GM19099 (cell line): ENCODE data around the gene ASCC1.

Experiments
- POLR2A ChIP-seq: IDR thresholded peaks from 3 replicates; pipeline ENCODE4 v1.6.1; 2011; ENCODE audit warnings: low read depth; ENCODE audit not compliant: insufficient read length; ENCODE audit errors: extremely low read depth

ASCC1 gene

GRCh38 chr10:72122221-72122620 lies 93.9 kb downstream of the ASCC1 start:
- TF ChIP-seq POLR2A, result no peak

- no peak for TF ChIP-seq POLR2A
Observed at GRCh38 chr10:72121389-72121788, 94.7 kb downstream of the ASCC1 start.

GRCh38 chr10:72116372-72116771 lies 99.7 kb downstream of the ASCC1 start:
- no peak for TF ChIP-seq POLR2A

GRCh38 chr10:72114706-72115450 lies 101.2 kb downstream of the ASCC1 start:
- no peak for TF ChIP-seq POLR2A

- no peak for TF ChIP-seq POLR2A
Observed at GRCh38 chr10:72110673-72111401, 105.2 kb downstream of the ASCC1 start.

- TF ChIP-seq POLR2A, result no peak
Observed at GRCh38 chr10:72109636-72110157, 106.4 kb downstream of the ASCC1 start.

- no peak for TF ChIP-seq POLR2A
Observed at GRCh38 chr10:72108830-72109635, 107.0 kb downstream of the ASCC1 start.

GRCh38 chr10:72107325-72108003 lies 108.6 kb downstream of the ASCC1 start:
- TF ChIP-seq POLR2A, result no peak

- no peak for TF ChIP-seq POLR2A
Observed at GRCh38 chr10:72106896-72107295, 109.2 kb downstream of the ASCC1 start.

GRCh38 chr10:72106154-72106849 lies 109.8 kb downstream of the ASCC1 start:
- no peak for TF ChIP-seq POLR2A

GRCh38 chr10:72105710-72106109 lies 110.4 kb downstream of the ASCC1 start:
- TF ChIP-seq POLR2A, result no peak

GRCh38 chr10:72105098-72105475 lies 111.0 kb downstream of the ASCC1 start:
- TF ChIP-seq POLR2A, result no peak

GRCh38 chr10:72104472-72105097 lies 111.5 kb downstream of the ASCC1 start:
- TF ChIP-seq POLR2A, result no peak

GRCh38 chr10:72099600-72099921 lies 116.5 kb downstream of the ASCC1 start:
- TF ChIP-seq POLR2A, result no peak

GRCh38 chr10:72098836-72099599 lies 117.1 kb downstream of the ASCC1 start:
- TF ChIP-seq POLR2A, result no peak
